HCT116 (cell line): ENCODE measurements around the gene NCAPG2. TPM values are rescaled to one million over a fixed set of nuclear protein-coding genes. Genes with fewer than 3 reads are reported as not detected.

ENCODE experiments used
- ATAC-seq: fragments of 200-7000 bp; cut with Tn5 transposase; 2 replicates; pipeline ENCODE4 v1.9.1; 2020; ENCODE audit warnings: mild to moderate bottlenecking, moderate library complexity
- BruUV-seq: library from RNA; stranded (reverse); fragments of 400-500 nt; replicated peaks from 2 replicates; lab custom pipeline; 2021; lab: Mats Ljungman, UMichigan
- CTCF ChIA-PET: fragments of 300-600 bp; sonication (Branson Sonifier 250); formaldehyde crosslinking; loops from one replicate; lab custom pipeline; 2021; ENCODE audit warnings: antibody characterized with exemption; lab: Charles Lee
- POLR2A ChIA-PET: fragments of 300-600, 350-600 bp; sonication (Branson Sonifier 250); formaldehyde crosslinking; loops from one replicate; lab custom pipeline; 2021; ENCODE audit warnings: antibody characterized with exemption; lab: Charles Lee
- RAD21 ChIA-PET, 2 experiments: fragments of 300-600 bp; sonication (Branson Sonifier 250); formaldehyde crosslinking; loops; one replicate each; lab custom pipeline; 2023; ENCODE audit warnings: low total read pairs in 2 of 2; ENCODE audit not compliant: uncharacterized antibody in 2 of 2, unreplicated experiment in 2 of 2, low non-redundant PET in 1 of 2; lab: Charles Lee
- DNase-seq: peaks from one replicate; pipeline ENCODE4 v3.0.0-alpha.2; 2010; ENCODE audit warnings: low read depth, low spot score
- H2AFZ ChIP-seq: fragments of 200-600 bp; shearing (Covaris generic), sonication (generic); 2 replicates; pipeline ENCODE4 v1.6.1; 2017; ENCODE audit warnings: low read depth, mixed run types, mixed read lengths, antibody characterized with exemption, low read length; ENCODE audit not compliant: poor library complexity, severe bottlenecking
- H3K27ac ChIP-seq: 2 replicates; pipeline ENCODE4 v1.5.1; 2012; ENCODE audit warnings: low read depth, low read length
- H3K27me3 ChIP-seq: fragments of 200-600 bp; sonication (generic); 2 replicates; pipeline ENCODE4 v1.6.1; 2016; ENCODE audit warnings: mixed run types, low read length, mixed read lengths; ENCODE audit not compliant: insufficient read depth
- H3K36me3 ChIP-seq, 2 experiments: fragments of 200-500 bp in 1 of 2; fragments of 200-600 bp in 1 of 2; sonication (Bioruptor generic) in 1 of 2; sonication (generic) in 1 of 2; 2 replicates each; pipeline versions ENCODE4 v1.5.1 to v1.6.1; 2014 to 2016; ENCODE audit warnings: low read length in 2 of 2, inconsistent platforms in 1 of 2, mixed read lengths in 1 of 2, mixed run types in 1 of 2; ENCODE audit not compliant: insufficient read depth in 2 of 2, control insufficient read depth in 1 of 2
- H3K4me1 ChIP-seq, 2 experiments: fragments of 200-600 bp in 1 of 2; sonication (generic) in 1 of 2; 2 replicates each; pipeline versions ENCODE4 v1.5.1 to v1.6.1; 2012 to 2017; ENCODE audit warnings: low read length in 2 of 2, inconsistent platforms in 1 of 2, mild to moderate bottlenecking in 1 of 2, mixed read lengths in 1 of 2, mixed run types in 1 of 2, moderate library complexity in 1 of 2; ENCODE audit not compliant: insufficient read depth in 2 of 2, control insufficient read depth in 1 of 2
- H3K4me2 ChIP-seq: fragments of 200-600 bp; sonication (generic); 2 replicates; pipeline ENCODE4 v1.6.1; 2017; ENCODE audit warnings: mixed run types, low read length, mixed read lengths
- H3K4me3 ChIP-seq, 2 experiments: fragments of 200-600 bp in 1 of 2; sonication (generic) in 1 of 2; replicated peaks in 1 of 2; 2 replicates each; pipeline ENCODE4 v1.5.1; 2011 to 2016; ENCODE audit warnings: low read length in 2 of 2, control low read depth in 1 of 2, low read depth in 1 of 2, mild to moderate bottlenecking in 1 of 2, mixed read lengths in 1 of 2, mixed run types in 1 of 2
- H3K79me2 ChIP-seq: fragments of 200-600 bp; sonication (generic); 2 replicates; pipeline ENCODE4 v1.6.1; 2017; ENCODE audit warnings: mild to moderate bottlenecking, mixed run types, low read length, moderate library complexity, mixed read lengths; ENCODE audit not compliant: insufficient read depth
- H3K9ac ChIP-seq: fragments of 200-600 bp; sonication (generic); 2 replicates; pipeline ENCODE4 v1.6.1; 2016; ENCODE audit warnings: low read length, mixed read lengths
- H3K9me2 ChIP-seq: fragments of 200-600 bp; sonication (generic), shearing (Covaris generic); 2 replicates; pipeline ENCODE4 v1.6.1; 2017; ENCODE audit warnings: mixed run types, mild to moderate bottlenecking, moderate library complexity; ENCODE audit not compliant: insufficient read depth
- H3K9me3 ChIP-seq, 2 experiments: fragments of 200-500 bp in 1 of 2; fragments of 200-600 bp in 1 of 2; sonication (Bioruptor generic) in 1 of 2; sonication (generic) in 1 of 2; 2 replicates each; pipeline ENCODE4 v1.6.1; 2014 to 2017; ENCODE audit warnings: low read length in 2 of 2, mixed read lengths in 2 of 2, inconsistent platforms in 1 of 2, low read depth in 1 of 2, mild to moderate bottlenecking in 1 of 2, mixed run types in 1 of 2, moderate library complexity in 1 of 2; ENCODE audit not compliant: control insufficient read depth in 1 of 2, insufficient read depth in 1 of 2
- H4K20me1 ChIP-seq: fragments of 200-600 bp; sonication (generic), shearing (Covaris generic); 2 replicates; pipeline ENCODE4 v1.6.1; 2017; ENCODE audit warnings: mixed run types, mild to moderate bottlenecking, moderate library complexity; ENCODE audit not compliant: insufficient read depth
- CTCF ChIP-seq, 3 experiments: fragments of 200-600 bp in 1 of 3; sonication (generic) in 1 of 3; IDR thresholded peaks in 2 of 3; conservative IDR thresholded peaks in 1 of 3; 2 replicates each; pipeline ENCODE4 v1.5.1; 2012 to 2017; ENCODE audit warnings: low read depth in 2 of 3, low read length in 2 of 3, antibody characterized with exemption in 1 of 3, borderline replicate concordance in 1 of 3, control low read depth in 1 of 3, mild to moderate bottlenecking in 1 of 3, mixed read lengths in 1 of 3, mixed run types in 1 of 3, moderate library complexity in 1 of 3; ENCODE audit not compliant: insufficient read depth in 1 of 3
- ELF1 ChIP-seq: IDR thresholded peaks from 2 replicates; pipeline ENCODE4 v1.6.1; 2012; ENCODE audit warnings: low read depth, borderline replicate concordance
- FOSL1 ChIP-seq: IDR thresholded peaks from 2 replicates; pipeline ENCODE4 v1.6.1; 2012; ENCODE audit warnings: low read depth
- JUND ChIP-seq: IDR thresholded peaks from 2 replicates; pipeline ENCODE4 v1.6.1; 2012
- POLR2A ChIP-seq: IDR thresholded peaks from 2 replicates; pipeline ENCODE4 v1.7.0; 2011; ENCODE audit warnings: borderline replicate concordance; ENCODE audit not compliant: insufficient read depth, insufficient read length; ENCODE audit errors: extremely low read depth
- POLR2AphosphoS5 ChIP-seq: IDR thresholded peaks from 2 replicates; pipeline ENCODE4 v1.6.1; 2011; ENCODE audit warnings: mild to moderate bottlenecking, low read depth, low read length, moderate library complexity
- SP1 ChIP-seq: IDR thresholded peaks from 2 replicates; pipeline ENCODE4 v1.6.1; 2012; ENCODE audit warnings: low read depth
- TCF7L2 ChIP-seq: IDR thresholded peaks from 2 replicates; pipeline ENCODE4 v1.7.0; 2011; ENCODE audit warnings: borderline replicate concordance, inconsistent platforms; ENCODE audit not compliant: insufficient read depth, insufficient read length; ENCODE audit errors: extremely low read depth
- intact Hi-C: fragments of 100-400 bp; cut with micrococcal nuclease; formaldehyde crosslinking; loops from 2 replicates; pipeline ENCODE4 v1.10.0; 2022
- total RNA-seq: library from RNA; stranded (reverse); gene quantifications from one replicate; pipeline ENCODE4 v1.2.1, GENCODE V29; 2021; ENCODE audit not compliant: unreplicated experiment
- TF ChIP-seq, protein P1 (sequence below): IDR thresholded peaks from 2 replicates; pipeline ENCODE4 v1.6.1; 2012
- TF ChIP-seq, protein P2 (sequence below): IDR thresholded peaks from 2 replicates; pipeline ENCODE4 v1.6.1; 2012

Gene NCAPG2
- total RNA-seq, 1 experiment from 2014 or later: 73.1 TPM

DNA sequence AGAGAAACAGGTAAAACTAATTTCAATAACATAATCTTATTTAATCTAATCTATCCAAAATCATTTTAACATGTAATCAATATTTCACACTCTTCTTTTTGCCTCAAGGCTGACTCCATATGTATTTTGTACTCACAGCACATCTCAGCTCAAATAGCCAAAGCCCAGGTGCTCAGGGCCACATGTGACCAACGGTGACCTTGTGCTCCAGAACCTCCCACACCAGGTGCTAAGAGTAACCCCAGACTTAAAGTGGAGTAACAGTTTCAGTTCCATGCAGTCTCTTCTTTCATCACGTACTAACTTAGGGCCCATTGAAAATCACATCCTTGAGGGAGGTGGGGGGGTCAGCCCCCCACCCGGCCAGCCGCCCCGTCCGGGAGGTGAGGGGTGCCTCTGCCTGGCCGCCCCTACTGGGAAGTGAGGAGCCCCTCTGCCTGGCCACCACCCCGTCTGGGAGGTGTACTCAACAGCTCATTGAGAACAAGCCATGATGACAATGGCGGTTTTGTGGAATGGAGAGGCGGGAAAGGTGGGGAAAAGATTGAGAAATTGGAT, 47.3 kb downstream of the NCAPG2 start:
- RAD21 ChIA-PET: no interaction called here
- BruUV-seq: no TSS peak
- Histone ChIP-seq H3K4me3 (no peak overlapping the region), H3K79me2 (peaks cover 5% of the 10 kb centered on the region; the same call in 1 of the 2 replicates), H3K9me3 (no peaks in the 10 kb centered on the region), H3K4me1 (no peaks in the 10 kb centered on the region), H3K27me3 (no peaks in the 10 kb centered on the region)
- CTCF ChIA-PET: interaction anchor here (1.2 kb wide), 1 partner anchor 10 kb away, joined by 3 read pairs; no protein-coding TSS in a partner anchor
- no peak for DNase-seq
- intact Hi-C loops: no loop called here
- TF ChIP-seq, protein P1, sequence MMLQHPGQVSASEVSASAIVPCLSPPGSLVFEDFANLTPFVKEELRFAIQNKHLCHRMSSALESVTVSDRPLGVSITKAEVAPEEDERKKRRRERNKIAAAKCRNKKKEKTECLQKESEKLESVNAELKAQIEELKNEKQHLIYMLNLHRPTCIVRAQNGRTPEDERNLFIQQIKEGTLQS: no peak
- no peak for TF ChIP-seq JUND
- no peak for TF ChIP-seq POLR2AphosphoS5
- no peak for TF ChIP-seq SP1
- no peak for TF ChIP-seq TCF7L2
- TF ChIP-seq FOSL1: no peak
- TF ChIP-seq, protein P2, sequence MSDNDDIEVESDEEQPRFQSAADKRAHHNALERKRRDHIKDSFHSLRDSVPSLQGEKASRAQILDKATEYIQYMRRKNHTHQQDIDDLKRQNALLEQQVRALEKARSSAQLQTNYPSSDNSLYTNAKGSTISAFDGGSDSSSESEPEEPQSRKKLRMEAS: no peak
- no peak for TF ChIP-seq POLR2A
- TF ChIP-seq CTCF (IDR thresholded peaks at IDR 0.05 in 2 of 3, conservative IDR thresholded peaks at IDR 0.05 in 1 of 3; ENCODE audit: borderline replicate concordance in 1 of 3, insufficient read depth in 1 of 3, low read depth in 2 of 3, low read length in 2 of 3): no peak
- no peak for TF ChIP-seq ELF1
- TF ChIP-seq, all 23 proteins: peak for 0
- no peak for ATAC-seq
- no peaks in the 10 kb centered on the region for H3K9me2 ChIP-seq
- no peak overlapping the region for H3K9ac ChIP-seq
- H2AFZ ChIP-seq: no peak overlapping the region
- H4K20me1 ChIP-seq: no peaks in the 10 kb centered on the region
- H3K4me2 ChIP-seq: no peak overlapping the region
- peaks cover 24 to 48% of the 10 kb centered on the region in 2 experiments; a peak in 3 of 4 replicates for H3K36me3 ChIP-seq
- H3K27ac ChIP-seq: no peak overlapping the region
- POLR2A ChIA-PET: no interaction called here
